GM19351 (cell line): Measurements from ENCODE around the gene HM13.
"Not testable (repeated sequence)": the region's sequence is repeated elsewhere in the genome, so short reads cannot be mapped to it uniquely, and the experiment has no call there.

ENCODE experiments used
- ATAC-seq: cut with Tn5 transposase; IDR thresholded peaks from one replicate; pipeline ENCODE4 v1.9.1; 2021; ENCODE audit warnings: mild to moderate bottlenecking, moderate library complexity; ENCODE audit not compliant: unreplicated experiment

The HM13 gene

DNA sequence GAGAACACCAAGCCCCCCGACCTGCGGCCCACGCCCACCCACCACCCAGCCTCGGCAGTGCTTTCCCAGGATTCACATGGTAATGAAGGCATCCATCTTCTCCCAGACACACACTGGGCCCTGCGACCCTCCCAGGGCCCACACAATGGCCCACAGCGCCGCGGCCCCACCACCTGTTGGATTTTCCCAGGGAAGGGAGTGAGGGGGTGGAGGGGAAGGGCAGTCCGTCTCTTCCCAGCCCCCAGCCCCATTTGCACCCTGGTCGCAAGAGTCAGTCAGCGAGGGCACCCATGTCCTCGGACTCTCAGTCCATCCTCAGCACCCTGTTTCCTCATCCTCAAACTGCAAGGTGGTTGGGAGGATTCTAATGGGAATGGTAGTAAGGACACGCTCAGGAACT lies 67.1 kb downstream of the HM13 start:
- no peak for ATAC-seq

DNA sequence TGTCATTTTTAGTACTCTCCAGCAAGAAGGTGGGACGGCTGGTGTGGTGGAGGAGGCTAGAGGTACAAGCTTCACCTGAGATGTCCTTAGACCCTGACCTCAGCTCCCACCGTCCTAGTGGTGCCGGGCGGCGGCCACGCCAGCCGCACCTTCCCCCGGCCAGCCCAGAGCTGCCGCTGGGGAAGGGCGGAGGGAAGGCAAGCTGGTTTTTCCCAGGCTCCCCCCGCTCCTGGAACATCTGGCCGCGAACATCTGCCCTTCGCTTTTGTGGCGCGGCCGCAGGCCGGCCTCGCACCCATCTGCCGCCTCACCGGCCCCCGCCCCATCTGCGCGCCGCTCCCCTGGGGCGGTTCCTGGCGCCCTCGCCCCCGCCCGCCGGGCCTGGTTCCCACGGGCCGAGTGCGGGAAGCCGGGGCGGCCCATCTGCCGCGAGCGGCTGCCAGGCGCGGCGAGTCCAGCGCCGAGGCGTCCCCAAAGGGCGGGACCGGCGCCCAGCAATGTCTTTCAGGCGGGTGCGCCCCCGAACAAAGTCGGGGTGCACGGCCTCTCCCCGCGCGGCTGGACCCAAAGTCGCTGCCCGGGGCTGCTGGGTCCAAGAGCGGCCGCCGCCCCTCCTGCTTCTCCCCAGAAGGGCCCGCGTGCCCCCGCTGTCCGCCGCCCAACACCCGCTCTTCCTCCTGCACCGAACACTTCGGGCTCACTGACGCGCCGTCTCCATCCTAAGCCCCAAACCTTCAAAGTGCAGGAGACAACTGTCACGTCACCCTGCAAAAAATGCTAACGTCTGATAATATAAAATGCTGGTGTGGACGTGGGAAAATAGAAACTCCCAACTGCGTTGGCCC lies 73.5 kb downstream of the HM13 start:
- ATAC-seq, result no peak

DNA sequence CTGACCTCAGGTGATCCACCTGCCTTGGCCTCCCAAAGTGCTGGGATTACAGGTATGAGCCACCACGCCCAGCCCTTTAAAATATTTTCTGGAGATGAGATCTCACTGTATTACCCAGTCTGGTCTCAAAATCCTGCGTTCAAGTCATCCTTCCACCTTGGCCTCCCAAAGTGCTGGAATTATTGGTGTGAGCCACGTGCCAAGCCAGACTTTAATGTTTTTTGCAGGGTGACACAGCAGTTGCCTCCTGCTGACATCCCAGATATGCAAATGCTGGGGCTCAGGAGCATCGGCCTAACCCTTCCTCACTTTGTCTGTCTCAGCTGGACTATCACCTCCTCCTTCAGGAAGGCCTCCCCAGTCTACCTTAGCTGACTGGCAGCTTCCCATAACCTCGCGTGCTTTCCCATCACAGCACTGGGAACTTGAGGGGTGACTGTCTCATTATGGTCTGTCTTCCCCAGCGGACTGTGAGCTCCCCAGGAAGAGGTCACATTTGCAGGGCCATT lies 76.5 kb downstream of the HM13 start:
- ATAC-seq, result no peak

DNA sequence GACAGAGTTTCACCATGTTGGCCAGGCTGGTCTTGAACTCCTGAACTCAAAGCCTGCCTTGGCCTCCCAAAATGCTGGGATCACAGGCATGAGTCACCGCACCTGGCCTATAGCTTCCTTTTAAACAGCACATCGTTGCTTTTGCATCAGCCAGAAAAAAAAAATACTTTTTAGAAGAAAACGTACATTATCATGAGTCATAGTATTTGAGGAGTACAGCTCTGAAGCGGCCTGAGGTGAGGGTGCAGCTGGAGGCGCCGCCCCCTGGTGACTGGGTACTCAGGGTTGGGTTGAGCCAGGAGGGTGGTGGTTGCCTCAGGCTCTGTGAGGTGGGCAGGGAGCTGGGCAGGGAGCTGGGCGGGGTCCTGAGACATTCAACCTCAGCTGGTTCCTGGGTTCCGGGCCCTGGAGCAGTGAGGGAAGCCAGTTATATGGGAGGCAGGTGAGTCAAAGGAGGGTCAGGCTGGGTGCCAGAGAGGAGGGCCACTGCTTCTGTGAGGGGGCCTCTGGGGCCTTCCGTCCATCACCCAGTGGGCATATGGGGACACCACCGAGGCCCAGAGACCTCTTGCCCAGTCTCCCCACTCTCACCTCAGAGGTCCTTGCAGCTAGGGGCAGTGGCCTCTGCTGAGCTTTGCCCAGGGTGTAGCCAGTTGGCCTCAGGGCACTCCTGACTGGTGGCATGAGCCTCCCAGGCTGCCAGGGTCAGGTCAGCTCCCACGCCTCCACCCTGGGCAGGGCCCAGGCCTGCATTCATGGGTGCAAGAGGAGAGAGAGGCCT lies 79.2 kb downstream of the HM13 start:
- ATAC-seq, result no peak

DNA sequence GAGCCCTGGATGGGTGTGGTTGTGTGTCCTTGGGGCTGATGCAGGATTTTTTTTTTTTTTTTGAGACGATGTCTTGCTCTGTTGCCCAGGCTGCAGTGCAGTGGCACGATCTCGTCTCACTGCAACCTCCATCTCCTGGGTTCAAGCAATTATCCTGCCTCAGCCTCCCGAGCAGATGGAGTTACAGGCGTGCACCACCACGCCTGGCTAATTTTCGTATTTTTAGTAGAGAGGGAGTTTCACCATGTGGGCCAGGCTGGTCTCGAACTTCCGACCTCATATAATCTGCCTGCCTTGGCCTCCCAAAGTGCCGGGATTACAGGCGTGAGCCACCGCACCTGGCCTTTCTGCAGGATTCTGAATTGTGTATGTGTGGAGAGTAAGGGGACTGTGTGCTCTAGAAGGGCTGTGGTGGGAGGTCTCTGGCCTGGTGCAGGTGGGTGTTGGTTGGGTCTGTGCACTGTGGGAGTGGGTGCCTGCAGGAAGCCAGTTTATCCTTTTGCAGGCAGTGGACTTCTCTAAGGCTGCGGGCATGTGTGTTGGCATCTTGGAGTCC lies 79.8 kb downstream of the HM13 start:
- ATAC-seq, result no peak

DNA sequence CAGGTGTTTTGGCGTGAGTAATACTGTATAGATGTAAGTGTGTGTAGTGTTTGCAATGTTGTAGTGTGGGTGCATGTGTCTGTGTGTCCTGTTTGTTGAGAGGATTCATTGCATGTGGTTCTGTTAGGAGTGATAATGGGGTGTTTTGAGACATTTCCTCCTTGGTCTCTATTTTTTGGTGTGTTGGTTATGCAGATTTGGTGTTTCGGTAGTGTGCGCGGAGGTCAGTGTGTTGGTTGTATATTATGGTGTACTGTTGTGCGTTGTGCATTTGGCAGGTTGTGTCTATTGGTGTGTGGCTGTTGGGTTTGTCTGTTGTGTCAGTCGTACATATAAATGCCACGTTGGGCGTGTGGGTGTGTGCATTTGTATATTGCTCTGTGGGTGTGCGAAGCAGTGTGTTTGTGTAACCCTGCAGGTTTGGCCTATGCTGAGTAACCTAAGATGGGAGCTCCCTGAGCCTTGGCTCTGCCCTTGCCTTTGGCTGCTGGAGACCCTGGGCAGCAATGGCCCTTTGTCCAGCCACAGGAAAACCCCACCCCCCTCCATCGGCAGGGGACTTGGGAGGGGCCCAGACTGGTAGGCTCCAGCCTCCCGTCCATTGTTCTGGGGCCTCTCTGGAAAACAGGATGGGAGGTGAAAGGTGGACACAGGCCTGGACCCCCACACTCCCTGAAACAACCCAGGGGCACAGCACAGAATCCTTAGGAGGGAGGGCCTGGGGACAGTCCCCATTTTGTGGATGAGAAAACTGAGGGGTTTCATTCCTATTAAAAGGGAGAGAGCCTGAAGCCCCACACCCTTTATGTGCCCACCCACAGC lies 80.5 kb downstream of the HM13 start:
- no peak for ATAC-seq

DNA sequence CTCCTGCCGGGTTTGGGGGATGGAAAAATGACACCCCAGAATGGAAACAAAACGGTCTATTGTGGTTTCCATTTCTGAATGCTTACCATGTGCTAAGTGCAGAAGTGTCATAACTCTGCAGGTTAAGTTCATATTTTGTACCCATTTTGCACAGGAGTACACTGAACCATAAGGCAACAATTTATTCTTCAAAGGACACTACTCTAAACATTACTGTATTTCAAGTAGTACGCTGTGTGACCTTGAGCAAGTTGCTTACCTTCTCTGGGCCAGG lies 81.1 kb downstream of the HM13 start:
- no peak for ATAC-seq

DNA sequence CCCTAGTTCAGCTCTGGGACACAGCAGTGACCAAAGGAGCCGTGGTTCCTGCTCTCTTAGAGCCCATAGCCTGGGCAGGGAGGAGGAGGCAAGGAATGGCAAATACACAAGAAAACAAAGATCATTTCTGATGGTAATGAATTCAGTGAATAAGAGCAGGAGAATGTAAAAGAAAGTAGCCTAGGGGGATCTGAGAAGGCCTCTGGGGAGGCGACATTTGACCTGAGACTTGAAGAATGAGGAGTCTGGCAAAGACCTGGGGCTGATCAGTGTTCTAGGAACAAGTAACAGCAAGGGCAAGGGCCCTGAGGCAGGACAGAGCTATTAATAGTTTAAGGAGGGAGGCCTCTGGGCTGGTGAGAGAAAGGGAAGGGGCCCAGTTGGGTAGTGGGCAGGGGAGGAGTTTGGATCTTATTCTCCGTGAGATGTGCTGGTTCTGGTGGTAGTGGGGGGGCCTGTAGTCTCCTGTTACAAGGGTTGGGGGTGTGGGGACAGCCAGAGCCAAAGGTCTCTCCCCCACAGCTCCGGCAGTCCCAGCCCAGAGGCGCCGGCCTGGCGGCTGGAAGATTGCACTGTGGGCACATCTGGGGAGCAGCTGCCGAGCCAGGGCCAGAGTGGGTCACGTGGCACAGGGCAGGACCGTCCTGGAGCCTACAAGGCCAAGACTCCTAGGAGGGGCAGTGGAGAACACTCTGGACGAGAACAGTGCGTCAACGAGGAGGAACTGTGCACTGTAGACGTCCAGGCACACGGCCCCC lies 81.6 kb downstream of the HM13 start:
- ATAC-seq, result no peak

DNA sequence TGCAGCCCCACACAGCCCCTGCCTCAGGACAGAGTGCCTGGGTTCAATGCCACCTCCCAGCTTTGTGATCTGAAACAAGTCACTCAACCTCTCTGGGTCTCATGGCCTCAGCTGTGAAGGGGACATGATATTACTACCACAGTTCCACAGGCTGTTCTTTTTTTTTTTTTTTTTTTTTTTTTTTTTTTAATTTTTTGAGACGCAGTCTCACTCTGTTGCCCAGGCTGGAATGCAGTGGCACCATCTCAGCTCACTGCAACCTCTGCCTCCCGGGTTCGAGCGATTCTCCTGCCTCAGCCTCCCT lies 82.1 kb downstream of the HM13 start:
- ATAC-seq, result not testable (repeated sequence)

DNA sequence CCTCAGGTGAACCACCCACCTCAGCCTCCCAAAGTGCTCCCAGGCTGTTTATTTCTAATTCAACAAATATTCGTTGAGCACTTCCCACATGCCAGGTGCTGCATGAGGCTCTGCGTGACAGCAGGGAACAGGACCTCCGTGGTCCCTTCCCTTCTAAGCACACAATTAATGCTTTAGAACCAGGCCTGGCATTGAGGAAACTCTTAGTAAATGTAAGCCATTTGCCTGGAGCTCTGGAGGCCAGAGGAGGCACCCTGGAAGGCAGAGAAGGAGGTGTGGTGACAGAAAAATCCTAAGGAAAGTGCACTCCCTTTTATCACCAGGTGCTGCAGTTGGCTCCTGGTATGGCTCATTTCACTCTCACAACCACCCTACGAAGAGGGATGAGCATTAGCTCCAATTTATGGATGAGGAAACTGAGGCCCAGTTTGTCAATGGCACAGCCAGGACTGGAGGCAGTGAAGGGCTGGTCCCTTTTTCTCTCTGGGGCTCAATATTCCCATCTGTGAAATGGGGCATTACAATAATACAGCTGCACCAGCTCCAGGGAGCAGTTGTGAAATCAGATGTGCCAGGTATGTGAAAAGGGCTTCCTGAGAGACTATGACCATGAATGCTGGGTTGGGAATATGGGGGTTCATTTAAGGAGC lies 82.7 kb downstream of the HM13 start:
- no peak for ATAC-seq

DNA sequence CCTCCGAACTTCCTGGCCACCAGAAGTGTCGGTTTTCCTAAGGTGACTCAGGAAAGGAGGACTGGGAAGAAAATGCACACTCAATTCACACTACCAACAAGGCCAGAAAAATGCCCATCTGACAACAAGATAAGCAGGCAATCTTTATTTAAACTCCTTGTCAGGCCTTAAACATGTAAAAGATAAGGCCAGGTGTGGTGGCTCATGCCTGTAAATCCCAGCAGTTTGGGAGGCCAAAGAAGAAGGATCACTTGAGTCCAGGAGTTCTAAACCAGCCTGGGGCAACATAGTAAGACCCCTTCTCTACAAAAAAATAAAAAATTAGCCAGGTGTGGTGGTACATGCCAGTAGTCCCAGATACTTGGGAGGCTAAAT lies 83.2 kb downstream of the HM13 start:
- ATAC-seq, result no peak

DNA sequence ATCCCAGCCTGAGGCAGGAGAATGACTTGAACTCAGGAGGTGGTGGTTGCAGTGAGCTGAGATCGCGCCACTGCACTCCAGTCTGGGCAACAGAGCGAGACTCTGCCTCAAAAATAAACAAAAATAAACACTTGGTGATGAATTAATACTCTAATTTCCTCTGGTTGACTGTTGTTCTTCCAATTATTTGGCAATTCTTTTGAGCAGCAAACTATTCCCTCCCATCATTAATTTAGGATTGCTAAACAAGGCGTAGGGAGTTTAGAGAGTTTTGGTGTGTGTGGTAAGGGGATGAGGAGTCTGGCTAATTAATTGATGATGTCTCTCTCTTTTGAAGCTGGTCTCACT lies 88.2 kb downstream of the HM13 start:
- no peak for ATAC-seq

DNA sequence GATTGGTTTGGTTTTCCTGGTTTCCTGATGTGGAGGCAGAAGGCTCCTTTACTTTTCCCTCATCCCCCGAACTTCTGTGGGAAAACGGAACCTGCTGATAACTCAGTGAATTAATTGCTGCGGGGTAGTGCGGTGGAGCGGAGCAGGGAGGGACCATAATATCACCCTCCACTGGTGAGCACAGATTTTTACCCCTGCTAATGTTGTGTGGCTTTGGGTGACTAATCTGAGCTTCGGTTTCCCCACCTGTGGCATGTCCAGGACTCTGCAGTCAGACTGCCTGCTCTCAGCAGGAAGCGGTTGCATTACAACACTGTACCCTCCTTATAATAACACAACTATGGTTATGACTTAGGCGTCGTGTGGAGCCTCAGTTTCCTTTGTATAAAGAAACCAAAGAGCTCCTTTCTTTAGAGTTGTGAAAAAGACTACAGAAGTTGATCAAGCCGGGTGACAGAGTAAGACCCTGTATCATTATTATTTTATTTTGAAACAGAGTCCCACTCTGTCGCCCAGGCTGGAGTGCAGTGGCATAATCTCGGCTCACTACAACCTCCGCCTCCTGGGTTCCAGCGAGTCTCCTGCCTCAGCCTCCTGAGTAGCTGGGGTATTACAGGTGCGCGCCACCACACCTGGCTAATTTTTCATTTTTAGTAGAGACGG lies 88.7 kb downstream of the HM13 start:
- peak; percentile 74 for ATAC-seq

DNA sequence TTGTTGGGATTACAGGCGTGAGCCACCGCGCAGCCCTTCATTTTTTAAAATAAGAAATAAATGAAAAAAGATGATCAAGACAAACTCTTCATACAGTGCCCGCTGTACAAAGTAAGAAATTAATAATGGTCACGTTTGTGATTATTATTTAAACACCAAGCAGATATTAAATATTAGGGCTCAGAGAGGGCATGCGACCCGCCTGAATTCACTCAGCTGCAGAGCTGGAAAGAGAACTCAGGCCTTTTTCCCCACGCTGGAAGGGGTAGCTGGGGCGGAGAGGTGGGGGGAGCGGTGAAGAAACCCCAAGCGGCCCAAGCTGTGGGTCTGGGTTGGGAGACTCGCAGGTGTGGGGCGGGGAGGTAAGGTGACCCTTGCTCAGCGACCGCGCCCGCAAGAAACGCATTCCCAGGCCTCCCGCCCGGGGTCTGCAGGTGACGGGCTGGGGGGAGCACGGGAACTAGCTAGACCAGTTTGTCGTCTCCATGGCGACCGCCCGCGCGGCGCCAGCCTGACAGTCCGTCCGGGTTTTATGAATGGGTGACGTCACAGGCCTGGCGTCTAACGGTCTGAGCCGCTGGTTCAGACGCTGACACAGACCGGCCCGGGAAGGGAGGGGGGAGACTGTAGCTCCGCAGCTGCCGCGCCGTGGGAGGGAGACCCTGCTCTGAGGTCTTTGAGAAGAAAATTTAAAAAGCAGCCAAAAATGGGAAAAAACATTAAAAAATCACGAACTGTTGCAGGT lies 89.8 kb downstream of the HM13 start:
- ATAC-seq, result peak; percentile 41

DNA sequence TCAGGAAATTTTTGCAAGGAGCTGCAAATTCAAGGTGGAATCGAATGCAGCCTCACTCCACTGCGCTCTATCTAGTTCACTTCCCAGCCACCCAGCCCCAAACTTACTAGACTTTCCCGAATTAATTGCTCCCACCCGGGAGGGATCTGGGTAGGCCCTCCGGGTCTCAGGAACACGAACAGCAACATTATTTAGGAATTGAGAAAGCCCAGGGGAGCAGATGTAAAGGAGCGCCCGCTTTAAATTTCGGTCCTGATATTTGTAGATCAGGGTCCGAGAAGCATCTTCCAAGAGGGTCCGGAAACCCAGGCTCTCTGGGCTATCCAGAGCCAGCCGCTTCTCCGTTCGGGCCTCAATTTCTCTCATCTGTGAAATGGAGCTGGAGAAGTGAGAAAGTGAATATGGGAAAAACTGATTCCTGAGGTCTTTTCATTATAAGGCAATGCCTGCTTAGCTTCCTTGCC lies 90.4 kb downstream of the HM13 start:
- ATAC-seq, result no peak

DNA sequence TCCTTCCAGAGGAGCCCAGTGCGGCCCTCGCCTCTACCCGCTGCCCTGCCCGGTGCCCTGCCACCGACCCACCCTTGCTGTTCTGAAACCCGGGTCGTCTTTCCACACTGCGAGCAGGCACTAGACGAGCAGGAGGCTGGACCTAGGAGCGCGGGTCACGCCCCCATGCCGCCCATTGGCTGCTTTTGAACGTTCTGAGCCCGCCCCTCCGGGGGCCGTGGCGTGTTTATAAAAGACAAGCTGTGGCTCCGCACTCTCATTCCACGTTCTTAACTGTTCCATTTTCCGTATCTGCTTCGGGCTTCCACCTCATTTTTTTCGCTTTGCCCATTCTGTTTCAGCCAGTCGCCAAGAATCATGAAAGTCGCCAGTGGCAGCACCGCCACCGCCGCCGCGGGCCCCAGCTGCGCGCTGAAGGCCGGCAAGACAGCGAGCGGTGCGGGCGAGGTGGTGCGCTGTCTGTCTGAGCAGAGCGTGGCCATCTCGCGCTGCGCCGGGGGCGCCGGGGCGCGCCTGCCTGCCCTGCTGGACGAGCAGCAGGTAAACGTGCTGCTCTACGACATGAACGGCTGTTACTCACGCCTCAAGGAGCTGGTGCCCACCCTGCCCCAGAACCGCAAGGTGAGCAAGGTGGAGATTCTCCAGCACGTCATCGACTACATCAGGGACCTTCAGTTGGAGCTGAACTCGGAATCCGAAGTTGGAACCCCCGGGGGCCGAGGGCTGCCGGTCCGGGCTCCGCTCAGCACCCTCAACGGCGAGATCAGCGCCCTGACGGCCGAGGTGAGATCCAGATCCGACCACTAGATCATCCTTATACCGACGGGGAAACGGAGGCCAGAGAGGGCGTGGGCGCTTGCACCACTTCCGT lies 91.0 kb downstream of the HM13 start, which contains the start of gene ID1:
Gene ID1, plus strand, starts transcription at position 259 of the 871 bp plus-strand sequence. Its CDS starts 99 bp downstream, at position 358.
- peak; percentile 78 for ATAC-seq

DNA sequence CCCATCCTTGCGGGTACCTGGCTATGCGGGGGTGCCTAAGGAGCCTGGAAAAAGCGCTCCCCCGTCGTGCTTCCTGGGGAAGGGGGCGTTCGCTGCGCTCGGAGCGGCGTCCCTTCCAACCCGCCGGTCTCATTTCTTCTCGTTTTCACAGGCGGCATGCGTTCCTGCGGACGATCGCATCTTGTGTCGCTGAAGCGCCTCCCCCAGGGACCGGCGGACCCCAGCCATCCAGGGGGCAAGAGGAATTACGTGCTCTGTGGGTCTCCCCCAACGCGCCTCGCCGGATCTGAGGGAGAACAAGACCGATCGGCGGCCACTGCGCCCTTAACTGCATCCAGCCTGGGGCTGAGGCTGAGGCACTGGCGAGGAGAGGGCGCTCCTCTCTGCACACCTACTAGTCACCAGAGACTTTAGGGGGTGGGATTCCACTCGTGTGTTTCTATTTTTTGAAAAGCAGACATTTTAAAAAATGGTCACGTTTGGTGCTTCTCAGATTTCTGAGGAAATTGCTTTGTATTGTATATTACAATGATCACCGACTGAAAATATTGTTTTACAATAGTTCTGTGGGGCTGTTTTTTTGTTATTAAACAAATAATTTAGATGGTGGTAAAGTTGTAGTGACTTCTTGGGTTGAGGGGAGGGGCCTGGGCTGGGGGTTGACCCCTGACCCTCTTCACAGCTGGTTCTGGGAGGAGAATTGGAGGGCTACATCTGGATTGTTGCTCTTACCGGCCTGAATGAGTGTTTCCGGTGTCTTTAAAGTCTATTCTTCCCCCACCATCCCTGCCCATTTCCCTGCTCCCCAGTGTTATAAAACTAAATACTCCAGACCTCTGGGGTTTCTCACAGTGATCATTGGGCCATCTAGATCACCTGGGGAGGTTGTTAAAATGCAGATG lies 91.9 kb downstream of the HM13 start:
- ATAC-seq, result no peak
